K562 (cell line): ENCODE results near the gene ZNF143. TPM values are rescaled to one million over a fixed set of nuclear protein-coding genes. Genes with fewer than 3 reads are reported as not detected.

Experiments used
- ATAC-seq: fragments of 200-7000 bp; cut with Tn5 transposase; 3 replicates; pipeline ENCODE4 v1.9.1; 2020; ENCODE audit warnings: moderate library complexity
- BruUV-seq: library from RNA; stranded (reverse); fragments of 400-500 nt; replicated peaks from 2 replicates; lab custom pipeline; 2021; lab: Mats Ljungman, UMichigan
- CTCF ChIA-PET: fragments of 300-600 bp; formaldehyde crosslinking; extraction: SDS; loops from one replicate; lab custom pipeline; 2021; ENCODE audit warnings: low intra/inter-chr PET ratio; lab: Yijun Ruan, JAX
- POLR2A ChIA-PET: fragments of 300-600, 350-650 bp; sonication (Branson Sonifier 250); formaldehyde crosslinking; extraction: SDS; loops from one replicate; lab custom pipeline; 2021; ENCODE audit warnings: antibody characterized with exemption, inconsistent platforms; lab: Yijun Ruan, JAX
- DNase-seq, 4 experiments: peaks; one replicate each; pipeline versions ENCODE4 v3.0.0 to v3.0.0-alpha.2; 2011 to 2018; ENCODE audit warnings: low spot score in 3 of 4, mixed read lengths in 3 of 4; ENCODE audit errors: extremely low read depth in 1 of 4
- FAIRE-seq: peaks from 2 replicates; lab custom pipeline; 2011; peaks lifted over from hg19 to GRCh38; lab: Jason Lieb, UNC
- H2AFZ ChIP-seq: 2 replicates; pipeline ENCODE4 v1.6.0; 2011; ENCODE audit warnings: low read depth, low read length, control low read depth, inconsistent platforms
- H3K27ac ChIP-seq: fragments of 200-600 bp; 3 replicates; pipeline ENCODE4 v1.8.0; 2011; ENCODE audit warnings: low read depth, mild to moderate bottlenecking, control low read depth, inconsistent platforms, low read length, moderate library complexity, mixed read lengths; ENCODE audit errors: extremely low read depth
- H3K27me3 ChIP-seq, 2 experiments: fragments of 300-600 bp in 1 of 2; 2 replicates in 1 of 2; 3 replicates in 1 of 2; pipeline versions ENCODE4 v1.6.0 to v1.8.0; 2011; ENCODE audit warnings: inconsistent platforms in 2 of 2, low read length in 2 of 2, mild to moderate bottlenecking in 1 of 2, mixed read lengths in 1 of 2, moderate library complexity in 1 of 2; ENCODE audit not compliant: control insufficient read depth in 2 of 2, insufficient read depth in 2 of 2
- H3K36me3 ChIP-seq: fragments of 300-600 bp; 3 replicates; pipeline ENCODE4 v1.8.0; 2011; ENCODE audit warnings: mild to moderate bottlenecking, low read length, inconsistent platforms; ENCODE audit not compliant: control insufficient read depth, insufficient read depth
- H3K4me1 ChIP-seq, 2 experiments: fragments of 200-600 bp in 1 of 2; replicated peaks in 1 of 2; 2 replicates in 1 of 2; 3 replicates in 1 of 2; pipeline versions ENCODE4 v1.5.1 to v1.8.0; 2011; ENCODE audit warnings: inconsistent platforms in 2 of 2, low read length in 2 of 2, mild to moderate bottlenecking in 1 of 2, mixed read lengths in 1 of 2, moderate library complexity in 1 of 2; ENCODE audit not compliant: control insufficient read depth in 2 of 2, insufficient read depth in 2 of 2
- H3K4me2 ChIP-seq: 2 replicates; pipeline ENCODE4 v1.6.1; 2011; ENCODE audit warnings: low read length, control low read depth, inconsistent platforms, mixed read lengths; ENCODE audit not compliant: insufficient read depth
- H3K4me3 ChIP-seq: fragments of 200-600 bp; sonication (generic), shearing (Covaris generic); 2 replicates; pipeline ENCODE4 v1.5.1; 2016; ENCODE audit warnings: control low read depth, inconsistent platforms
- H3K79me2 ChIP-seq: fragments of 200-600 bp; 3 replicates; pipeline ENCODE4 v1.8.0; 2011; ENCODE audit warnings: low read length, inconsistent platforms; ENCODE audit not compliant: control insufficient read depth, insufficient read depth
- H3K9ac ChIP-seq, 2 experiments: 2 replicates each; pipeline versions ENCODE4 v1.6.0 to v1.6.1; 2011; ENCODE audit warnings: low read depth in 2 of 2, low read length in 2 of 2, control low read depth in 1 of 2, inconsistent platforms in 1 of 2, mild to moderate bottlenecking in 1 of 2, mixed read lengths in 1 of 2; ENCODE audit not compliant: insufficient read depth in 1 of 2
- H3K9me1 ChIP-seq: one replicate; pipeline ENCODE4 v1.6.0; 2011; ENCODE audit warnings: inconsistent platforms, mild to moderate bottlenecking, low read length, moderate library complexity; ENCODE audit not compliant: control insufficient read depth, insufficient read depth
- H3K9me3 ChIP-seq: replicated peaks from 2 replicates; pipeline ENCODE4 v1.5.1; 2011; ENCODE audit warnings: low read depth, low read length, inconsistent platforms; ENCODE audit not compliant: control insufficient read depth, insufficient read depth
- H4K20me1 ChIP-seq: replicated peaks from 2 replicates; pipeline ENCODE4 v1.6.1; 2011; ENCODE audit warnings: low read length, inconsistent platforms, mixed read lengths; ENCODE audit not compliant: control insufficient read depth, insufficient read depth
- ATF7 ChIP-seq: fragments of 450-650 bp; IDR thresholded peaks from 2 replicates; pipeline ENCODE4 v1.7.1; 2014; ENCODE audit warnings: mild to moderate bottlenecking, moderate library complexity
- BCOR ChIP-seq: fragments of 450-650 bp; IDR thresholded peaks from 2 replicates; pipeline ENCODE4 v1.6.1; 2016
- DDX20 ChIP-seq: fragments of 450-650 bp; IDR thresholded peaks from 2 replicates; pipeline ENCODE4 v1.6.1; 2016; ENCODE audit warnings: missing genetic modification characterization, low read depth, mild to moderate bottlenecking, missing compliant biosample characterization, moderate library complexity
- ELF2 ChIP-seq: fragments of 250-450 bp; sonication (Bioruptor Pico); IDR thresholded peaks from 2 replicates; pipeline ENCODE4 v1.5.0; 2021; ENCODE audit warnings: mild to moderate bottlenecking
- ZNF121 ChIP-seq: sonication (generic); formaldehyde crosslinking; conservative IDR thresholded peaks from 2 replicates; pipeline ENCODE4 v1.8.0; 2022; ENCODE audit warnings: missing genetic modification reagents
- WGBS: fragments of 100-300 bp; shearing (Covaris generic); methylation state at CpG from one replicate; pipeline ENCODE4 v1.1.6; 2016; ENCODE audit warnings: low coverage, mixed read lengths; ENCODE audit not compliant: insufficient coverage; ENCODE audit errors: missing lambda C conversion rate; 5-methylcytosine and 5-hydroxymethylcytosine counted together
- in situ Hi-C: fragments of 300-500 bp; cut with MboI; formaldehyde crosslinking; loops from 4 replicates; pipeline ENCODE4 v1.15.0; 2018; ENCODE audit warnings: inconsistent platforms, mixed read lengths
- intact Hi-C: fragments of 100-400 bp; cut with micrococcal nuclease; formaldehyde crosslinking; loops from 2 replicates; pipeline ENCODE4 v1.14.2; 2022
- polyA plus RNA-seq, 8 experiments: library from polyadenylated mRNA; depleted of rRNA in 4 of 8; stranded (reverse) in 5 of 8; unstranded in 3 of 8; fragments of >200 nt; fragmentation: Nextera tagmentation in 2 of 8; fragmentation: Illumina TruSeq in 1 of 8; extraction: Ambion mirVana in 2 of 8; extraction: Trizol in 1 of 8; gene quantifications; 2 replicates each; pipeline versions ENCODE4 v1.2.1 to v1.2.3, GENCODE V29; 2011 to 2014; ENCODE audit warnings: inconsistent platforms in 1 of 8, missing spikeins in 1 of 8
- total RNA-seq, 7 experiments: library from RNA; depleted of rRNA in 6 of 7; stranded (reverse); fragments of >200 nt in 6 of 7; fragmentation: Illumina TruSeq in 2 of 7; extraction: Trizol in 2 of 7; gene quantifications; 2 replicates each; pipeline versions ENCODE4 v1.2.1 to v1.2.3, GENCODE V29; 2011 to 2021; ENCODE audit warnings: low replicate concordance in 1 of 7

The ZNF143 gene
- total and polyA plus RNA-seq, 9 of the 15 experiments (the other 6 are each of a cell fraction or from before 2014, with no cell fraction given): 18.4 to 58.5 (median 27.1) TPM

DNA sequence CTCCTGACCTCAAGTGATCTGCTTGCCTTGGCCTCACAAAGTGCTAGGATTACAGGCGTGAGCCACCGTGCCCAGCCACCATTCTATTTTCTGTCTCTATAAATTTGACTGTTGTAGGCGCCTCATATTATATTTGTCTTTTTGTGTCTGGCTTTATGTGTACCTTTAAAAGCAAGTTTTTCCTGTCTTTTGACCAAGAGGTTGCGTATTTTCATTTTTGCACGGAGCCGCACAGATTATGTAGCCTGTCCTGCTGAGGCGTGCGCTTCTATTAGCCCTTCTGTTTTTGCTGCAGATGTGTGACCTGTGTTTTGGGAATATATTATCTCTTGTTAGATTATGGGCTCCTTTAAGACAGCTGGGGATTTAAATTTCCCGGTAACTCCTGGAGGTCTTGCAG lies 72.2 kb downstream of the ZNF143 start:
- CTCF ChIA-PET: interaction anchor here (0.6 kb wide), 1 partner anchor 225 kb away, joined by 3 read pairs; no protein-coding TSS in a partner anchor
- H3K27ac ChIP-seq: no peak overlapping the region
- H3K27me3 ChIP-seq: no peaks in the 10 kb centered on the region
- peak overlapping the region in 1 of 2 experiments; percentile 20; a peak in 1 of 4 replicates for H3K9ac ChIP-seq
- in situ Hi-C loops (no loop called here), intact Hi-C loops (no loop called here)
- FAIRE-seq: no peak
- POLR2A ChIA-PET: interaction anchor here (1.2 kb wide), 1 partner anchor 72 kb away, joined by 3 read pairs; the partner anchor contains the start of gene ZNF143
- H3K9me3 ChIP-seq: no peaks in the 10 kb centered on the region
- H4K20me1 ChIP-seq: no peaks in the 10 kb centered on the region
- H2AFZ ChIP-seq: peak overlapping the region; percentile 74; the same call in 1 of the 2 replicates
- H3K9me1 ChIP-seq: no peaks in the 10 kb centered on the region
- no peak overlapping the region for H3K4me2 ChIP-seq
- no peaks in the 10 kb centered on the region for H3K79me2 ChIP-seq
- 0 out of 2 replicates have a peak, but pooled peaks have one; percentile 14 for TF ChIP-seq ELF2
- TF ChIP-seq DDX20 (tag): no peak
- TF ChIP-seq BCOR: no peak
- TF ChIP-seq ZNF121 (CRISPR knock-in tag): no peak
- no peak for TF ChIP-seq ATF7
- WGBS: 77% methylated on average over 9 of the region's 9 CpGs
- DNase-seq: no peak
- H3K4me1 ChIP-seq: peaks cover 23 to 26% of the 10 kb centered on the region in 2 experiments; a peak in 4 of 5 replicates
- H3K4me3 ChIP-seq: no peak overlapping the region
- ATAC-seq: no peak
- BruUV-seq: no TSS peak
- H3K36me3 ChIP-seq: peaks cover 4% of the 10 kb centered on the region; the same call in 1 of the 3 replicates
